Measurements from ENCODE around the gene FHL1. TPM values are rescaled to one million over a fixed set of nuclear protein-coding genes. Genes with fewer than 3 reads are reported as not detected.
"Not testable (repeated sequence)": the region's sequence is repeated elsewhere in the genome, so short reads cannot be mapped to it uniquely, and the experiment has no call there.

The FHL1 gene
- total RNA-seq, 1 donor from 2014 or later, result 1,867 TPM

GRCh38 chrX:136221851-136222513 lies 74.6 kb downstream of the FHL1 start:
- H3K27me3 ChIP-seq (ENCODE audit: low read depth), result no peaks in the 10 kb centered on the region
- H3K36me3 ChIP-seq, result peaks cover 88% of the 10 kb centered on the region
- DNase-seq, result no peak
- no peaks in the 10 kb centered on the region for H3K4me1 ChIP-seq
- no peak overlapping the region for H3K27ac ChIP-seq (replicated peaks)
- no peaks in the 10 kb centered on the region for H3K9me3 ChIP-seq (replicated peaks)
- H3K4me3 ChIP-seq, result no peak overlapping the region
- TF ChIP-seq, protein P1, sequence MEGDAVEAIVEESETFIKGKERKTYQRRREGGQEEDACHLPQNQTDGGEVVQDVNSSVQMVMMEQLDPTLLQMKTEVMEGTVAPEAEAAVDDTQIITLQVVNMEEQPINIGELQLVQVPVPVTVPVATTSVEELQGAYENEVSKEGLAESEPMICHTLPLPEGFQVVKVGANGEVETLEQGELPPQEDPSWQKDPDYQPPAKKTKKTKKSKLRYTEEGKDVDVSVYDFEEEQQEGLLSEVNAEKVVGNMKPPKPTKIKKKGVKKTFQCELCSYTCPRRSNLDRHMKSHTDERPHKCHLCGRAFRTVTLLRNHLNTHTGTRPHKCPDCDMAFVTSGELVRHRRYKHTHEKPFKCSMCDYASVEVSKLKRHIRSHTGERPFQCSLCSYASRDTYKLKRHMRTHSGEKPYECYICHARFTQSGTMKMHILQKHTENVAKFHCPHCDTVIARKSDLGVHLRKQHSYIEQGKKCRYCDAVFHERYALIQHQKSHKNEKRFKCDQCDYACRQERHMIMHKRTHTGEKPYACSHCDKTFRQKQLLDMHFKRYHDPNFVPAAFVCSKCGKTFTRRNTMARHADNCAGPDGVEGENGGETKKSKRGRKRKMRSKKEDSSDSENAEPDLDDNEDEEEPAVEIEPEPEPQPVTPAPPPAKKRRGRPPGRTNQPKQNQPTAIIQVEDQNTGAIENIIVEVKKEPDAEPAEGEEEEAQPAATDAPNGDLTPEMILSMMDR (IDR thresholded peaks at IDR 0.05; ENCODE audit: borderline replicate concordance), result no peak
- intact Hi-C loops (cut with micrococcal nuclease), result no loop called here

- no peak overlapping the region for H3K27ac ChIP-seq (replicated peaks)
- no peak for DNase-seq
- no peak overlapping the region for H3K4me3 ChIP-seq
- peaks cover 73% of the 10 kb centered on the region for H3K36me3 ChIP-seq
- no peaks in the 10 kb centered on the region for H3K9me3 ChIP-seq (replicated peaks)
- TF ChIP-seq, protein P1 (IDR thresholded peaks at IDR 0.05; ENCODE audit: borderline replicate concordance), result no peak
- H3K4me1 ChIP-seq, result no peaks in the 10 kb centered on the region
- intact Hi-C loops (cut with micrococcal nuclease), result no loop called here
- H3K27me3 ChIP-seq (ENCODE audit: low read depth), result no peaks in the 10 kb centered on the region
Measured at GRCh38 chrX:136227074-136227473, 79.7 kb downstream of the FHL1 start.

DNA sequence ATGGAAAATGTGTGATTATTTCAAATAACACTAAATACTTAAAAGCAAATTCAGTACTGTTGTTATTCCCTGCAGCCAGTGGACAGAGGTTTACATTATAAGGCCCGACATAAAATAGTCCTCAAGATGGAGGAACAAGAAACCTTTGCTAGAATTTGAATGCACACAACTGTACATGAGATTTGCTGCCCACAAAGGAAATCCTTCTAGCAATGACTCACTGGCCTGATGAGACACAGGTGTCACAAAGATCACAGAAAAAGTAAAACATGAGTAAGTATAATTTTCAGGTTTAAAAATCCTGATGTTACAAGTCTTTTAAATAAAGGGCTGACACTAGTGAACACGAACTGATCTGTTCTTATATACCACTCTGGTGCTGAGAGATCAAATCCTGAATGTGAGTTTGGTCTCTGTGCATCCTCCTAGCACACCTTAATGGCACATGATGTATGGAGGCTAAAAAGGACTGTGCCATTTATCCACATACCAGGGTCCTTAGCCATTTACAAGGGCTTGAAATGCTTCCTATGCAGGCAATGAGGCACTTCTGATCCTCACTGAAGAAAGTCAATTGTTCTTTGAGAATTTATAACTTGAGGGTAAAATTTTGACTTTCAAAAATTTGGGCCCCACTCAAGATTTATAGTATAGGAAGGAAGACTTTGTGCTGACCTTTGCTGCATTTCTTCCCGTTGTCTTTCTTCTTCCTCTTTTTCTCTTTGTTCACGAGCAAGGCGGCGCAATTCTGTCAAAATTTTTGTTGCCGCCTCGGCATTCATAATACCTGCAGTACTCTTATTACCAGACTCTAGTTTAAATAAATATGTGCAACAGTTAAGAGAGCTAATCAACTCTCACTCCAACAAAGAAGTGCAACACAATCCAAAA lies 80.9 kb downstream of the FHL1 start:
- Histone ChIP-seq H3K4me3 (no peak overlapping the region), H3K36me3 (peaks cover 64% of the 10 kb centered on the region), H3K4me1 (no peaks in the 10 kb centered on the region), H3K27me3 (ENCODE audit: low read depth) (no peaks in the 10 kb centered on the region), H3K9me3 (replicated peaks) (no peaks in the 10 kb centered on the region), H3K27ac (replicated peaks) (no peak overlapping the region)
- intact Hi-C loops (cut with micrococcal nuclease), result no loop called here
- TF ChIP-seq, protein P1 (IDR thresholded peaks at IDR 0.05; ENCODE audit: borderline replicate concordance), result no peak
- DNase-seq, result no peak

- Histone ChIP-seq H3K4me1 (no peaks in the 10 kb centered on the region), H3K36me3 (peaks cover 58% of the 10 kb centered on the region)
Measured at GRCh38 chrX:136228839-136229207, 81.5 kb downstream of the FHL1 start.

GRCh38 chrX:136237074-136237473 lies 89.7 kb downstream of the FHL1 start:
- no peak for DNase-seq
- Histone ChIP-seq H3K27ac (replicated peaks) (no peak overlapping the region), H3K27me3 (ENCODE audit: low read depth) (no peaks in the 10 kb centered on the region), H3K4me3 (no peak overlapping the region), H3K9me3 (replicated peaks) (no peaks in the 10 kb centered on the region), H3K36me3 (peaks cover 45% of the 10 kb centered on the region), H3K4me1 (no peaks in the 10 kb centered on the region)
- intact Hi-C loops (cut with micrococcal nuclease), result no loop called here
- TF ChIP-seq, protein P1 (IDR thresholded peaks at IDR 0.05; ENCODE audit: borderline replicate concordance), result no peak

More at GRCh38 chrX:136228839-136229207, 81.5 kb downstream of the FHL1 start:
- Histone ChIP-seq H3K27ac (replicated peaks) (no peak overlapping the region), H3K9me3 (replicated peaks) (no peaks in the 10 kb centered on the region), H3K4me3 (no peak overlapping the region), H3K27me3 (ENCODE audit: low read depth) (no peaks in the 10 kb centered on the region)
- DNase-seq, result no peak
- intact Hi-C loops (cut with micrococcal nuclease), result no loop called here
- TF ChIP-seq, protein P1 (IDR thresholded peaks at IDR 0.05; ENCODE audit: borderline replicate concordance), result no peak

- H3K4me3 ChIP-seq; H3K9me3 ChIP-seq (replicated peaks); intact Hi-C loops (cut with micrococcal nuclease); H3K27me3 ChIP-seq (ENCODE audit: low read depth); DNase-seq; H3K27ac ChIP-seq (replicated peaks); H3K4me1 ChIP-seq: not testable (repeated sequence)
- H3K36me3 ChIP-seq, result peaks cover 51% of the 10 kb centered on the region
Measured at GRCh38 chrX:136237849-136238248, 90.5 kb downstream of the FHL1 start.
